CD14-positive monocyte (primary cell): ENCODE data around the gene LDLRAP1. TPM values are rescaled to one million over a fixed set of nuclear protein-coding genes. Genes with fewer than 3 reads are reported as not detected.

Source experiments
- DNase-seq, 3 donors: peaks; one replicate each; pipeline ENCODE4 v3.0.0-alpha.2; 2011 to 2022
- H2AFZ ChIP-seq: 2 replicates; pipeline ENCODE4 v1.6.0; 2012; ENCODE audit warnings: mild to moderate bottlenecking, low read depth, low read length, inconsistent platforms; ENCODE audit not compliant: insufficient read depth, poor library complexity, severe bottlenecking
- H3K27ac ChIP-seq, 2 donors: 1 replicate in 1 of 2; 2 replicates in 1 of 2; pipeline ENCODE4 v1.5.1; 2012 to 2013; ENCODE audit warnings: low read length in 2 of 2, control low read depth in 1 of 2, inconsistent platforms in 1 of 2, low read depth in 1 of 2, mild to moderate bottlenecking in 1 of 2
- H3K27me3 ChIP-seq, 2 donors: one replicate each; pipeline versions ENCODE4 v1.6.0 to v1.6.1; 2011 to 2013; ENCODE audit warnings: low read length in 2 of 2; ENCODE audit not compliant: control insufficient read depth in 2 of 2, insufficient read depth in 2 of 2
- H3K36me3 ChIP-seq, 2 donors: replicated peaks in 1 of 2; 1 replicate in 1 of 2; 2 replicates in 1 of 2; pipeline versions ENCODE4 v1.5.1 to v1.6.1; 2012 to 2013; ENCODE audit warnings: low read length in 2 of 2, control low read depth in 1 of 2, inconsistent platforms in 1 of 2, mild to moderate bottlenecking in 1 of 2; ENCODE audit not compliant: insufficient read depth in 2 of 2, control insufficient read depth in 1 of 2
- H3K4me1 ChIP-seq, 2 donors: 1 replicate in 1 of 2; 2 replicates in 1 of 2; pipeline versions ENCODE4 v1.5.1 to v1.6.1; 2012 to 2013; ENCODE audit warnings: low read length in 2 of 2, control low read depth in 1 of 2, inconsistent platforms in 1 of 2, mild to moderate bottlenecking in 1 of 2, moderate library complexity in 1 of 2; ENCODE audit not compliant: insufficient read depth in 2 of 2, control insufficient read depth in 1 of 2
- H3K4me2 ChIP-seq: replicated peaks from 2 replicates; pipeline ENCODE3; 2012; ENCODE audit warnings: low read length, moderate library complexity, mild to moderate bottlenecking; ENCODE audit not compliant: poor library complexity, severe bottlenecking; ENCODE audit errors: extremely low read depth
- H3K4me3 ChIP-seq, 3 experiments: fragments of 200-600 bp in 1 of 3; sonication (generic) in 1 of 3; replicated peaks in 1 of 3; 1 replicate in 2 of 3; 2 replicates in 1 of 3; pipeline ENCODE4 v1.5.1; 2011 to 2013; ENCODE audit warnings: low read length in 3 of 3, mild to moderate bottlenecking in 3 of 3, control low read depth in 2 of 3, low read depth in 2 of 3, inconsistent platforms in 1 of 3, moderate library complexity in 1 of 3
- H3K79me2 ChIP-seq: 2 replicates; pipeline ENCODE4 v1.6.0; 2012; ENCODE audit warnings: mild to moderate bottlenecking, control low read depth, inconsistent platforms, low read length, moderate library complexity; ENCODE audit not compliant: insufficient read depth
- H3K9ac ChIP-seq: 2 replicates; pipeline ENCODE4 v1.6.0; 2017; ENCODE audit warnings: low read length, mild to moderate bottlenecking; ENCODE audit not compliant: insufficient read depth, poor library complexity, severe bottlenecking
- H3K9me3 ChIP-seq, 2 donors: replicated peaks in 1 of 2; 1 replicate in 1 of 2; 2 replicates in 1 of 2; pipeline versions ENCODE4 v1.5.1 to v1.6.1; 2012 to 2013; ENCODE audit warnings: low read length in 2 of 2, control low read depth in 1 of 2; ENCODE audit not compliant: control insufficient read depth in 1 of 2, insufficient read depth in 1 of 2
- H4K20me1 ChIP-seq: 2 replicates; pipeline ENCODE4 v1.6.0; 2012; ENCODE audit warnings: mild to moderate bottlenecking, low read length, control low read depth, moderate library complexity; ENCODE audit not compliant: insufficient read depth
- H3K27ac Mint-ChIP-seq, 7 donors: one replicate each; pipeline ENCODE4 v1.8.0; 2020; ENCODE audit warnings: mild to moderate bottlenecking in 7 of 7, mixed read lengths in 7 of 7, moderate library complexity in 6 of 7, inconsistent platforms in 2 of 7
- H3K27me3 Mint-ChIP-seq, 3 donors: one replicate each; pipeline ENCODE4 v1.8.0; 2021 to 2022; ENCODE audit warnings: low read depth in 3 of 3, mild to moderate bottlenecking in 3 of 3, mixed read lengths in 3 of 3, moderate library complexity in 3 of 3, inconsistent platforms in 1 of 3
- H3K36me3 Mint-ChIP-seq, 2 donors: one replicate each; pipeline ENCODE4 v1.8.0; 2020; ENCODE audit warnings: mixed read lengths in 2 of 2, inconsistent platforms in 1 of 2, mild to moderate bottlenecking in 1 of 2
- H3K4me1 Mint-ChIP-seq: one replicate; pipeline ENCODE4 v1.8.0; 2020; ENCODE audit warnings: mild to moderate bottlenecking, mixed read lengths
- H3K4me3 Mint-ChIP-seq, 2 donors: one replicate each; pipeline ENCODE4 v1.8.0; 2020; ENCODE audit warnings: mild to moderate bottlenecking in 2 of 2, mixed read lengths in 2 of 2, moderate library complexity in 1 of 2
- H3K9me3 Mint-ChIP-seq, 7 donors: one replicate each; pipeline ENCODE4 v1.8.0; 2020 to 2022; ENCODE audit warnings: mixed read lengths in 7 of 7, mild to moderate bottlenecking in 6 of 7, moderate library complexity in 6 of 7, inconsistent platforms in 2 of 7
- WGBS: methylation state at CpG from one replicate; pipeline ENCODE4 v1.1.5; 2013; ENCODE audit warnings: missing lambda C conversion rate; ENCODE audit not compliant: insufficient coverage; 5-methylcytosine and 5-hydroxymethylcytosine counted together
- intact Hi-C, 2 donors: fragments of 100-400 bp; cut with micrococcal nuclease; formaldehyde crosslinking; loops; one replicate each; pipeline versions ENCODE4 v1.15.0 to v1.15.1; 2023
- polyA plus RNA-seq, 3 donors: library from polyadenylated mRNA; depleted of rRNA in 1 of 3; unstranded in 2 of 3; stranded (reverse) in 1 of 3; fragments of 300-500 nt in 2 of 3; fragments of >200 nt in 1 of 3; fragmentation: Illumina TruSeq in 2 of 3; gene quantifications; 1 replicate in 2 of 3; 2 replicates in 1 of 3; pipeline ENCODE4 v1.2.3, GENCODE V29; 2012 to 2021
- TF ChIP-seq, protein P1 (sequence below): fragments of 200-600 bp; IDR thresholded peaks from one replicate; pipeline ENCODE4 v1.8.0; 2022; ENCODE audit warnings: antibody characterized with exemption, mild to moderate bottlenecking

LDLRAP1 gene
- polyA plus RNA-seq, 3 donors: 12.8 to 18.5 (median 14.6) TPM

DNA sequence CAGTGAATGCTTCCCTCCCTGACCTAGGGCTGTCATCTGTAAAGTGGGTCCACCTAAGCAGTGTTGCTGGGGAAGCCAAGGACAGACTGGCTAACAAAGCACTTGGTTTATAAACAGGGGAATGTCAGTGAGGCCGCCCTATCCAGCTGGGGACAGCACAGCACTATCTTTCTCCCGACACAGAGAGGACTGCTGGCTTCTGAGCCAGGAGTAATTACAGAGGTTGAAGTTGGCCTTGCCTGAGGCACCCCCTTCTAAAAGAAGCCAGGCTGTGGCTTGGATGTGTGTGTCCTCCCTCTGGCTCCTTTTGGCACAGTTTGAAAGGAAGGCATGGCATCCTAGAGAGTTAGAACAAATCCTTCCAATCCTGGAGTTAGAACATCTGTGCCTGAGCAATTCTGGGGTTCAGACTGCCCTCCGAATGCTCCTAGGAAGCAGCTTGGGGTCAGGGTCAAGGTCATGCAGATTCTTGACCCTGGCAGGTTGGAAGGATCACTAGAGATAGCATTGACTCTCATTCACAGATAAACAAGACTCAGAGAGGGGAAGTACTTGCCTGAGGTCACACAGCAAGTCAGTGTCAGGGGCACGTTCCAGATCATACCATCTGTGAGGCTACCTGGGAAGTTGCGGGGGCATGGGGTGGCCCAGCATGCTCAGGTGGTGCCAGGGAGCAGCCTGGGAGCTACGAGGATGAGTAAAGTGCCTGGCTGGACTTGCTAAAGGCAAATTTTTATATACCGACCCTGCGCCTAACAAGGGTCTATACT is 1.3 kb upstream of the LDLRAP1 start:
- Histone ChIP-seq H2AFZ (no peak overlapping the region), H3K27me3 (no peaks in the 10 kb centered on the region), H3K27ac (no peak overlapping the region), H3K4me2 (no peak overlapping the region), H3K9ac (no peak overlapping the region), H4K20me1 (peaks cover 9% of the 10 kb centered on the region), H3K79me2 (peaks cover 28% of the 10 kb centered on the region), H3K9me3 (no peaks in the 10 kb centered on the region), H3K4me3 (no peak overlapping the region), H3K36me3 (no peaks in the 10 kb centered on the region), H3K4me1 (peaks cover 19 to 29% of the 10 kb centered on the region in 2 donors)
- H3K27me3 Mint-ChIP-seq: peaks cover 3 to 8% (median 5%) of the 10 kb centered on the region in 3 donors
- peaks cover 33% of the 10 kb centered on the region for H3K4me1 Mint-ChIP-seq
- TF ChIP-seq, protein P1, sequence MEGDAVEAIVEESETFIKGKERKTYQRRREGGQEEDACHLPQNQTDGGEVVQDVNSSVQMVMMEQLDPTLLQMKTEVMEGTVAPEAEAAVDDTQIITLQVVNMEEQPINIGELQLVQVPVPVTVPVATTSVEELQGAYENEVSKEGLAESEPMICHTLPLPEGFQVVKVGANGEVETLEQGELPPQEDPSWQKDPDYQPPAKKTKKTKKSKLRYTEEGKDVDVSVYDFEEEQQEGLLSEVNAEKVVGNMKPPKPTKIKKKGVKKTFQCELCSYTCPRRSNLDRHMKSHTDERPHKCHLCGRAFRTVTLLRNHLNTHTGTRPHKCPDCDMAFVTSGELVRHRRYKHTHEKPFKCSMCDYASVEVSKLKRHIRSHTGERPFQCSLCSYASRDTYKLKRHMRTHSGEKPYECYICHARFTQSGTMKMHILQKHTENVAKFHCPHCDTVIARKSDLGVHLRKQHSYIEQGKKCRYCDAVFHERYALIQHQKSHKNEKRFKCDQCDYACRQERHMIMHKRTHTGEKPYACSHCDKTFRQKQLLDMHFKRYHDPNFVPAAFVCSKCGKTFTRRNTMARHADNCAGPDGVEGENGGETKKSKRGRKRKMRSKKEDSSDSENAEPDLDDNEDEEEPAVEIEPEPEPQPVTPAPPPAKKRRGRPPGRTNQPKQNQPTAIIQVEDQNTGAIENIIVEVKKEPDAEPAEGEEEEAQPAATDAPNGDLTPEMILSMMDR: no peak
- no peak overlapping the region for H3K4me3 Mint-ChIP-seq
- H3K9me3 Mint-ChIP-seq: peaks cover 0 to 2% (median 0%) of the 10 kb centered on the region in 7 donors
- peaks cover 0 to 6% of the 10 kb centered on the region in 2 donors for H3K36me3 Mint-ChIP-seq
- intact Hi-C loops: loop anchor here in 1 of 2 donors (10.0 kb wide), 1 partner anchor 73 kb away; the partner anchor contains the start of gene MAN1C1
- WGBS: 95% methylated on average over 7 of the region's 8 CpGs
- peak overlapping the region in 1 of 7 donors; percentile 16 for H3K27ac Mint-ChIP-seq
- DNase-seq: no peak

DNA sequence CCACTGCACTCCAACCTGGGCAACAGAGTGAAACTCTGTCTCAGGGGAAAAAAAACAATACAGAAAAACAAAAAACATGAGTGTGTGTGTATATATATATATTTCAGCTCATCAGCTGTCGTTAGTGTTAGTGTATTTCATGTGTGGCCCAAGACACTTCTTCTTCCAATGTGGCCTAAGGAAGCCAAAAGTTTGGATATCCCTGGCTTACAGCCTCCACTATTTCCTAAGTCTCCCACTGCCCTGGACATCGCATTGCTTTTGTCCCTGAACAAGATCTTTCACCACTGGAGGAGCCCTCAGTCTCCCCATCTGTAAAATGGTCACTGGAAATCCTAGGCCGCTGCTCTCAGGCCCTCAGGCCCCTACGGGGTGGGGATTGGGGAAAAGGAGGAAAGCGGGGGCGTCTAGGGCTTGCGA is 391 bp upstream of the LDLRAP1 start:
- H3K4me3 Mint-ChIP-seq: peak overlapping the region; percentile 42 to 60
- H3K4me1 Mint-ChIP-seq: peaks cover 36% of the 10 kb centered on the region
- TF ChIP-seq, protein P1: no peak
- intact Hi-C loops: loop anchor here in 1 of 2 donors (10.0 kb wide), 1 partner anchor 72 kb away; the partner anchor contains the start of gene MAN1C1
- H3K9me3 Mint-ChIP-seq: peaks cover 0 to 2% (median 0%) of the 10 kb centered on the region in 7 donors
- H3K9ac ChIP-seq: peak overlapping the region; percentile 76
- H3K4me3 ChIP-seq: peak overlapping the region in 1 of 3 experiments; percentile 82
- peaks cover 35% of the 10 kb centered on the region for H3K79me2 ChIP-seq
- peak overlapping the region; percentile 95 for H3K4me2 ChIP-seq
- DNase-seq: no peak
- H3K9me3 ChIP-seq: no peaks in the 10 kb centered on the region
- 39% methylated on average over 5 of the region's 7 CpGs for WGBS
- H3K4me1 ChIP-seq: peaks cover 19 to 30% of the 10 kb centered on the region in 2 donors
- no peaks in the 10 kb centered on the region for H3K36me3 ChIP-seq
- peaks cover 12% of the 10 kb centered on the region for H4K20me1 ChIP-seq
- no peak overlapping the region for H3K27ac ChIP-seq
- peaks cover 0 to 6% of the 10 kb centered on the region in 2 donors for H3K36me3 Mint-ChIP-seq
- H3K27me3 ChIP-seq: no peaks in the 10 kb centered on the region
- peaks cover 3 to 10% (median 5%) of the 10 kb centered on the region in 3 donors for H3K27me3 Mint-ChIP-seq
- H2AFZ ChIP-seq: peak overlapping the region; percentile 82
- peak overlapping the region in 2 of 7 donors; percentile 23 to 49 for H3K27ac Mint-ChIP-seq
